Subcutaneous abdominal adipose tissue (tissue), 5 donors: ENCODE results near the gene RACK1.
"Not testable (repeated sequence)": the region's sequence is repeated elsewhere in the genome, so short reads cannot be mapped to it uniquely, and the experiment has no call there.

ENCODE experiments used
- H3K27ac ChIP-seq: one replicate; pipeline ENCODE4 v1.7.0; 2013; ENCODE audit warnings: low read depth, mild to moderate bottlenecking, inconsistent platforms, low read length, moderate library complexity
- H3K27me3 ChIP-seq, 5 donors: one replicate each; pipeline ENCODE4 v1.7.0; 2013; ENCODE audit warnings: low read length in 5 of 5, inconsistent platforms in 1 of 5; ENCODE audit not compliant: control insufficient read depth in 5 of 5, insufficient read depth in 4 of 5
- H3K36me3 ChIP-seq, 5 donors: one replicate each; pipeline ENCODE4 v1.7.0; 2013; ENCODE audit warnings: low read length in 5 of 5; ENCODE audit not compliant: control insufficient read depth in 5 of 5, insufficient read depth in 5 of 5
- H3K4me1 ChIP-seq, 5 donors: one replicate each; pipeline ENCODE4 v1.7.0; 2013; ENCODE audit warnings: low read length in 5 of 5, mild to moderate bottlenecking in 3 of 5, moderate library complexity in 1 of 5; ENCODE audit not compliant: control insufficient read depth in 5 of 5, insufficient read depth in 5 of 5
- H3K4me3 ChIP-seq, 5 donors: one replicate each; pipeline ENCODE4 v1.7.0; 2013; ENCODE audit warnings: low read length in 5 of 5, low read depth in 1 of 5
- H3K9ac ChIP-seq, 5 donors: one replicate each; pipeline ENCODE4 v1.7.0; 2013; ENCODE audit warnings: low read length in 5 of 5, mild to moderate bottlenecking in 4 of 5, moderate library complexity in 3 of 5
- H3K9me3 ChIP-seq, 5 donors: one replicate each; pipeline ENCODE4 v1.7.0; 2013; ENCODE audit warnings: low read length in 5 of 5; ENCODE audit not compliant: control insufficient read depth in 5 of 5
- donor health status: healthy.
- donor health status: healthy.
- donor health status: healthy.
- donor health status: healthy.
- donor health status: healthy.

Gene RACK1

DNA sequence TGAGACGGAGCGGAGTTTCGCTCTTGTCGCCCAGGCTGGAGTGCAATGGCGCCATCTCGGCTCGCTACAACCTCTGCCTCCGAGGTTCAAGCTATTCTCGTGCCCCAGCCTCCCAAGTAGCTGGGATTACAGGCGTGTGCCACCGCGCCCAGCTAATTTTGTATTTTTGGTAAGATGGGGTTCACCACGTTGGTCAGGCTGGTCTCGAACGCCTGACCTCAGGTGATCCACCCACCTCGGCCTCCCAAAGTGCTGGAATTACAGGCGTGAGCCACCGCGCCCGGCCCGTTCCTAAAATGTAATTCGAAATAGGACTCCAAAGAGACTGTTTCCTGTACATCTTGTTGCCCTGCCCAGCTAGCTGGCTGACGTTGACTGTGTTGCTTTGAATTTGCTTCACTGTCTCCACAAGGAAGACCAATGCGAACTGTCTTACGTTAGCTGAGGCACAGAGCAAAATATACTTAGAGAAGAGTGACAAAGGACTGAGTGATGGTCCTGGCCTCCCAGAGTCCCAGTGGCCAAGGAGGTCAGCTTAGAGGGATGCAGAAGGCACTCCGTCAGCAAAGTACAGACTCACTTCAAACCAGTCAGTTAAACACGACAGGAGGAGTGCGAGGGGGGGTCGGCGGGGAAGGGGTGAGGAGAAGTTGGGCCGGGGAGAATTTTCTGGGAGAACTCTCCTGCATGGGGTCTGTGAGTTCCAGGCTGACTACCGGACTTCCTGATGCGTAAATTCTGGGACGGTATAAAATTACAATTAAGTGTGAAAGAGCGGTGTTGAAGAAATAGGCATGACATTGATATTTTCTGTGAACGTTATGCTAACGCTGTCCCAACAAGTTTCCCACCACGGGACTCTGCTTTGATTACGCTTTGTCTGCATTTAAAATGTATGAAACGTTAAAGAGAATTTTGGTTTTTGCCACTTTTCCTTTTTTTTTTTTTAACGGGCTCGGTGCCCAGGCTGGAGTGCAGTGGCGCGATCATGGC, 27.4 kb downstream of the RACK1 start:
- Histone ChIP-seq H3K4me1 (peaks cover 5 to 27% (median 24%) of the 10 kb centered on the region in 5 donors), H3K9ac (peak overlapping the region in 1 of 5 donors; percentile 4), H3K36me3 (no peaks in the 10 kb centered on the region), H3K9me3 (no peaks in the 10 kb centered on the region), H3K4me3 (peak overlapping the region; percentile 35 to 70 (median 38)), H3K27me3 (no peaks in the 10 kb centered on the region), H3K27ac (no peak overlapping the region)

DNA sequence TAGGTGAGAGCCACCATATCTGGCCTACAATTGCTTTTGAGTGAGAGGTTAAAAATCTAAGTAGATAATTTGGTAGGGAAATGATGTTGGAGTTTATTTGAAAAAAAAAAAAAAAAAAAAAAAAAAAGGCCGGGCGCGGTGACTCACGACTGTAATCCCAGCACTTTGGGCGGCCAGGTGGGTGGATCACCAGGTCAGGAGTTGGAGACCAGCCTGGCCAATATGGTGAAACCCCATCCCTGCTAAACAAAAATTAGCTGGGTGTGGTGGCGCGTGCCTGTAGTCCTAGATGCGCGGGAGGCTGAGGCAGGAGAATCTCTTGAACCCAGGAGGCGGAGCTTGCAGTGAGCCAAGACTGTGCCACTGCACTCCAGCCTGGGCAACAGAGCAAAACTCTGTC, 29.5 kb downstream of the RACK1 start:
- H3K4me1 ChIP-seq, result peaks cover 5 to 27% (median 24%) of the 10 kb centered on the region in 5 donors
- H3K9ac ChIP-seq, H3K27ac ChIP-seq, H3K9me3 ChIP-seq, H3K36me3 ChIP-seq, H3K4me3 ChIP-seq, H3K27me3 ChIP-seq: not testable (repeated sequence)

GRCh38 chr5:181212934-181213333, 30.8 kb downstream of the RACK1 start:
- H3K4me3 ChIP-seq, result no peak overlapping the region
- no peak overlapping the region for H3K27ac ChIP-seq
- H3K27me3 ChIP-seq, result no peaks in the 10 kb centered on the region
- H3K4me1 ChIP-seq, result peaks cover 1 to 21% (median 20%) of the 10 kb centered on the region in 5 donors
- H3K9ac ChIP-seq, result no peak overlapping the region
- peaks cover 0 to 4% (median 0%) of the 10 kb centered on the region in 5 donors for H3K9me3 ChIP-seq
- no peaks in the 10 kb centered on the region for H3K36me3 ChIP-seq

GRCh38 chr5:181212080-181212479, 31.6 kb downstream of the RACK1 start:
- no peak overlapping the region for H3K27ac ChIP-seq
- no peak overlapping the region for H3K4me3 ChIP-seq
- peaks cover 0 to 17% (median 12%) of the 10 kb centered on the region in 5 donors for H3K4me1 ChIP-seq
- H3K9ac ChIP-seq, result no peak overlapping the region
- no peaks in the 10 kb centered on the region for H3K27me3 ChIP-seq
- H3K36me3 ChIP-seq, result no peaks in the 10 kb centered on the region
- H3K9me3 ChIP-seq, result peaks cover 0 to 4% (median 0%) of the 10 kb centered on the region in 5 donors

DNA sequence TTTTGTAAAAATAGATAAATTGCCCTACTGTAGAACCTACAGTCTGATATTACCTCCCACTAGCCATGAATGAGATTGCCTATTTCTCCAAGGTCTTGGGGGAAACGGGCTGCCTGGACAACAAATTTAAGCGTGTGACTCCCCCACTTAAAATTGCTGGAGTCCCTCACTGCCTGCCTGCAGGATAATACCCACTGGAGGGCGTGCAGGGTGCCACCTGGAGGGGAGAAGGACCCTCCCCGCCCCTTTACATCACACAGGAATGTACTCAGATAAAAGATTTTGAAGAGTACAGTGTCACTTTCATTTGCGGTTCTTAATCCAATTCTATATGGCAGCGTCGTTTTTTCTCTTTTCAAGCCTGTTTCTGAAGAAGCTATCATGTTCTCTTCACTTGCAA, 32.5 kb downstream of the RACK1 start:
- Histone ChIP-seq H3K4me3 (no peak overlapping the region), H3K4me1 (peaks cover 3 to 19% (median 10%) of the 10 kb centered on the region in 5 donors), H3K27ac (no peak overlapping the region), H3K9me3 (peaks cover 0 to 4% (median 0%) of the 10 kb centered on the region in 5 donors), H3K27me3 (no peaks in the 10 kb centered on the region), H3K36me3 (no peaks in the 10 kb centered on the region), H3K9ac (no peak overlapping the region)

- not testable (repeated sequence) for H3K36me3 ChIP-seq, H3K9me3 ChIP-seq, H3K9ac ChIP-seq, H3K4me3 ChIP-seq, H3K27me3 ChIP-seq, H3K27ac ChIP-seq
- H3K4me1 ChIP-seq, result peaks cover 3 to 19% (median 12%) of the 10 kb centered on the region in 5 donors
These were observed 33.0 kb downstream of the RACK1 start for GRCh38 chr5:181210698-181211097.

- H3K36me3 ChIP-seq, H3K4me3 ChIP-seq, H3K9me3 ChIP-seq, H3K27me3 ChIP-seq, H3K27ac ChIP-seq, H3K9ac ChIP-seq: not testable (repeated sequence)
- H3K4me1 ChIP-seq, result peaks cover 3 to 25% (median 17%) of the 10 kb centered on the region in 5 donors
These were observed 33.6 kb downstream of the RACK1 start for GRCh38 chr5:181210148-181210547.

GRCh38 chr5:181209006-181209405, 34.7 kb downstream of the RACK1 start:
- H3K4me3 ChIP-seq, H3K36me3 ChIP-seq, H3K9ac ChIP-seq, H3K27me3 ChIP-seq, H3K9me3 ChIP-seq, H3K27ac ChIP-seq: not testable (repeated sequence)
- H3K4me1 ChIP-seq, result peaks cover 3 to 36% (median 26%) of the 10 kb centered on the region in 5 donors

DNA sequence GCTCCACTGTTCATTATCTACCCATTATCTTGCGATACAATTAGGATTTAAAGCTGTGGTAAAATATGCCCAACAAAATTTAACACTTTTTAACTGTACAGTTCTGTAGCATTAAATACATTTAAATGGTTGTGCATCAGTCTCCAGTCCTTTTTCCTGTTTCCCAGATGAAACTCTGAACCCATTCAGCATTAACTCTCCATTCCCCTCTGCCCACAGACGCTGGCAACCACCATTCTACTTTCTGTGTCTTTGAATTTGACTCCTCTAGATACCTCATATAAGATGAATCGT, 35.8 kb downstream of the RACK1 start:
- Histone ChIP-seq H3K9me3 (peaks cover 0 to 4% (median 0%) of the 10 kb centered on the region in 5 donors), H3K4me1 (peaks cover 3 to 45% (median 35%) of the 10 kb centered on the region in 5 donors), H3K27me3 (no peaks in the 10 kb centered on the region), H3K9ac (no peak overlapping the region), H3K27ac (no peak overlapping the region), H3K4me3 (peak overlapping the region in 1 of 5 donors; percentile 80), H3K36me3 (no peaks in the 10 kb centered on the region)

- peak overlapping the region; percentile 69 to 83 (median 72) for H3K4me3 ChIP-seq
- peak overlapping the region; percentile 67 for H3K27ac ChIP-seq
- H3K9me3 ChIP-seq, result peaks cover 0 to 4% (median 0%) of the 10 kb centered on the region in 5 donors
- peaks cover 3 to 45% (median 35%) of the 10 kb centered on the region in 5 donors for H3K4me1 ChIP-seq
- H3K36me3 ChIP-seq, result no peaks in the 10 kb centered on the region
- no peaks in the 10 kb centered on the region for H3K27me3 ChIP-seq
- H3K9ac ChIP-seq, result peak overlapping the region in 3 of 5 donors; percentile 30 to 65 (median 46)
These were observed 36.3 kb downstream of the RACK1 start for GRCh38 chr5:181207214-181207959.
